H9 (cell line): Measurements from ENCODE around the gene FBXW4. TPM values are rescaled to one million over a fixed set of nuclear protein-coding genes. Genes with fewer than 3 reads are reported as not detected.

ENCODE experiments used
- DNase-seq: peaks from one replicate; pipeline ENCODE4 v3.0.0-alpha.2; 2017
- H2AFZ ChIP-seq: one replicate; pipeline ENCODE4 v1.6.1; 2013; ENCODE audit warnings: mild to moderate bottlenecking, low read length, control low read depth, moderate library complexity
- H2AK5ac ChIP-seq: 2 replicates; pipeline ENCODE4 v1.6.1; 2013; ENCODE audit warnings: low read length, control low read depth, mixed read lengths; ENCODE audit not compliant: insufficient read length
- H2BK120ac ChIP-seq: one replicate; pipeline ENCODE4 v1.6.1; 2013; ENCODE audit warnings: low read depth, mild to moderate bottlenecking, low read length, control low read depth, inconsistent platforms; ENCODE audit not compliant: poor library complexity, severe bottlenecking
- H2BK12ac ChIP-seq: 2 replicates; pipeline ENCODE4 v1.6.1; 2013; ENCODE audit warnings: low read length, control low read depth, mixed read lengths, low read depth; ENCODE audit not compliant: insufficient read length
- H2BK15ac ChIP-seq: 2 replicates; pipeline ENCODE4 v1.6.1; 2013; ENCODE audit warnings: low read depth, low read length, control low read depth
- H2BK20ac ChIP-seq: one replicate; pipeline ENCODE4 v1.6.1; 2013; ENCODE audit warnings: low read depth, mild to moderate bottlenecking, low read length, control low read depth, inconsistent platforms; ENCODE audit not compliant: poor library complexity, severe bottlenecking
- H2BK5ac ChIP-seq: 2 replicates; pipeline ENCODE4 v1.6.1; 2013; ENCODE audit warnings: low read length, control low read depth, mixed read lengths; ENCODE audit not compliant: insufficient read length
- H3K14ac ChIP-seq: 2 replicates; pipeline ENCODE4 v1.6.1; 2013; ENCODE audit warnings: low read length, control low read depth; ENCODE audit not compliant: insufficient read depth
- H3K18ac ChIP-seq: 2 replicates; pipeline ENCODE4 v1.6.1; 2013; ENCODE audit warnings: low read depth, mild to moderate bottlenecking, mixed read lengths, low read length, control low read depth; ENCODE audit not compliant: insufficient read length
- H3K23ac ChIP-seq: 2 replicates; pipeline ENCODE4 v1.6.1; 2013; ENCODE audit warnings: low read length, control low read depth, mixed read lengths, low read depth; ENCODE audit not compliant: insufficient read length
- H3K23me2 ChIP-seq: 2 replicates; pipeline ENCODE4 v1.6.1; 2013; ENCODE audit warnings: low read depth, mild to moderate bottlenecking, mixed read lengths, low read length, control low read depth; ENCODE audit not compliant: insufficient read length, poor library complexity, severe bottlenecking
- H3K27ac ChIP-seq: 2 replicates; pipeline ENCODE4 v1.5.1; 2013; ENCODE audit warnings: low read length, control low read depth, mixed read lengths, low read depth; ENCODE audit not compliant: insufficient read length
- H3K27me3 ChIP-seq: 2 replicates; pipeline ENCODE4 v1.6.1; 2013; ENCODE audit warnings: low read length, control low read depth, inconsistent platforms; ENCODE audit not compliant: insufficient read depth
- H3K4ac ChIP-seq: 2 replicates; pipeline ENCODE4 v1.6.1; 2013; ENCODE audit warnings: low read depth, mild to moderate bottlenecking, control low read depth, inconsistent platforms, low read length, moderate library complexity
- H3K4me1 ChIP-seq: 2 replicates; pipeline ENCODE4 v1.6.1; 2013; ENCODE audit warnings: low read length, control low read depth, inconsistent platforms; ENCODE audit not compliant: insufficient read depth
- H3K4me2 ChIP-seq: 2 replicates; pipeline ENCODE4 v1.6.1; 2013; ENCODE audit warnings: low read length, control low read depth, mixed read lengths; ENCODE audit not compliant: insufficient read length, insufficient read depth
- H3K56ac ChIP-seq: 2 replicates; pipeline ENCODE4 v1.6.1; 2013; ENCODE audit warnings: low read depth, mild to moderate bottlenecking, mixed read lengths, low read length, control low read depth; ENCODE audit not compliant: insufficient read length
- H3K79me1 ChIP-seq: 2 replicates; pipeline ENCODE4 v1.6.1; 2013; ENCODE audit warnings: low read depth, mild to moderate bottlenecking, moderate library complexity, low read length, control low read depth, inconsistent platforms; ENCODE audit not compliant: insufficient read depth, poor library complexity, severe bottlenecking
- H3K79me2 ChIP-seq: 2 replicates; pipeline ENCODE4 v1.6.1; 2013; ENCODE audit warnings: low read length, control low read depth, inconsistent platforms; ENCODE audit not compliant: insufficient read depth
- H3K9ac ChIP-seq: 2 replicates; pipeline ENCODE4 v1.6.1; 2013; ENCODE audit warnings: low read length, control low read depth, mixed read lengths; ENCODE audit not compliant: insufficient read length; ENCODE audit errors: extremely low read depth
- H3K9me3 ChIP-seq: one replicate; pipeline ENCODE4 v1.6.1; 2013; ENCODE audit warnings: low read depth, low read length, inconsistent platforms; ENCODE audit not compliant: control insufficient read depth
- H3T11ph ChIP-seq: one replicate; pipeline ENCODE4 v1.6.1; 2013; ENCODE audit warnings: mild to moderate bottlenecking, low read length, control low read depth, inconsistent platforms
- H4K20me1 ChIP-seq: one replicate; pipeline ENCODE4 v1.6.1; 2013; ENCODE audit not compliant: control insufficient read depth, insufficient read length, insufficient read depth
- H4K5ac ChIP-seq: 2 replicates; pipeline ENCODE4 v1.6.1; 2013; ENCODE audit warnings: low read depth, mild to moderate bottlenecking, mixed read lengths, low read length, control low read depth; ENCODE audit not compliant: insufficient read length
- H4K8ac ChIP-seq: replicated peaks from 2 replicates; pipeline ENCODE4 v1.6.1; 2013; ENCODE audit warnings: low read length, control low read depth, mixed read lengths, low read depth; ENCODE audit not compliant: insufficient read length
- H4K91ac ChIP-seq: 2 replicates; pipeline ENCODE4 v1.6.1; 2013; ENCODE audit warnings: low read depth, mild to moderate bottlenecking, moderate library complexity, mixed read lengths, low read length, control low read depth; ENCODE audit not compliant: insufficient read length
- H3K27ac Mint-ChIP-seq, 3 experiments: 2 replicates in 2 of 3; 3 replicates in 1 of 3; pipeline ENCODE4 v1.8.0; 2020 to 2021; ENCODE audit warnings: mixed read lengths in 3 of 3, mild to moderate bottlenecking in 1 of 3, moderate library complexity in 1 of 3
- H3K27me3 Mint-ChIP-seq: 2 replicates; pipeline ENCODE4 v1.8.0; 2021; ENCODE audit warnings: low read depth, mild to moderate bottlenecking, moderate library complexity, mixed read lengths
- H3K36me3 Mint-ChIP-seq, 3 experiments: 2 replicates in 2 of 3; 3 replicates in 1 of 3; pipeline ENCODE4 v1.8.0; 2020 to 2021; ENCODE audit warnings: low read depth in 3 of 3, mixed read lengths in 3 of 3; ENCODE audit not compliant: insufficient read depth in 1 of 3
- H3K4me1 Mint-ChIP-seq, 2 experiments: 2 replicates each; pipeline ENCODE4 v1.8.0; 2020; ENCODE audit warnings: mixed read lengths in 2 of 2
- H3K4me3 Mint-ChIP-seq, 2 experiments: 2 replicates in 1 of 2; 3 replicates in 1 of 2; pipeline ENCODE4 v1.8.0; 2020 to 2021; ENCODE audit warnings: mild to moderate bottlenecking in 2 of 2, mixed read lengths in 2 of 2, moderate library complexity in 1 of 2
- H3K9me3 Mint-ChIP-seq, 2 experiments: 2 replicates in 1 of 2; 3 replicates in 1 of 2; pipeline ENCODE4 v1.8.0; 2020; ENCODE audit warnings: mild to moderate bottlenecking in 2 of 2, mixed read lengths in 2 of 2, moderate library complexity in 1 of 2
- CTCF ChIP-seq: fragments of 200-600 bp; sonication (generic); conservative IDR thresholded peaks from 3 replicates; pipeline ENCODE4 v1.8.0; 2021; ENCODE audit warnings: antibody characterized with exemption, mild to moderate bottlenecking
- WGBS: extraction: QIAGEN DNeasy Blood & Tissue Kit; methylation state at CpG from one replicate; pipeline ENCODE4 v1.1.7; 2013; ENCODE audit warnings: missing lambda C conversion rate, low lambda C conversion rate, mixed read lengths; ENCODE audit not compliant: insufficient read length; ENCODE audit errors: extremely low coverage; 5-methylcytosine and 5-hydroxymethylcytosine counted together
- total RNA-seq: library from RNA; stranded (reverse); gene quantifications from 2 replicates; pipeline ENCODE4 v1.2.1, GENCODE V29; 2021

FBXW4 gene
- total RNA-seq, 1 experiment from 2014 or later = 41.6 TPM

DNA sequence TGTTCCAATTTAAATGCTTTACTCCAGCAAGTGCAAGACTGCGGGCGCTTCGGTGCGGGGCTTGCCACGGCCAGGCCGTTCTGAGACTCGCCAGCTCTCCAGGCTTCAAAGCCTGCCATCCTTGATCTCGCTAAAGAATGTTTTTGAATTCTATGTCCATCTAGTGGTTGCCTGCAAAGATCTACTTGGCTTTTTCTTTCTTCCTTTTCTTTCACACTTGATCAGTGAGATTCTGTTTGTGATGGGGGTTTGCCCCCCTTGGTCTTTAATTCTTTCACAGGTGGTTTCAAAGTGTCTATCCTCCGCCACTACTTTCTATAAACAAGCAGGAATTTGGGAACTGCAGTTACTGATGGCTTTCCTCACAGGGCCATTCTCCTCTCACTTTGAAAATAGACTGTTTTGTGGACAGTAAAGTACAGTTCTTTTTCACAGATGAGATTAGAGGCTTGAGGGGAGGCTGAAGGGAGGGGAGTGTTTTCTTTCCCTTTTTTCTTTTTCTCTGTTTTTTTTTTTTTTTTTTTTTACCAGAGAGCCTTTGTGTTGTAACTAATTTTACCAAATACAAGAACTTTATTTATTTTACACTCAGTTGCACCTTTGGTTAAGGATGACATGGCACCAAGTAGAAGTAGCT lies 15.2 kb upstream of the FBXW4 start:
- Histone ChIP-seq H2BK120ac (no peak overlapping the region), H3K18ac (no peak overlapping the region), H3K9ac (no peak overlapping the region), H2BK20ac (no peak overlapping the region), H3K27me3 (no peaks in the 10 kb centered on the region), H3K4me1 (no peaks in the 10 kb centered on the region), H4K20me1 (no peaks in the 10 kb centered on the region), H4K5ac (no peak overlapping the region), H3T11ph (no peak overlapping the region), H2BK12ac (no peak overlapping the region), H3K79me1 (no peaks in the 10 kb centered on the region), H4K8ac (no peak overlapping the region), H3K9me3 (no peaks in the 10 kb centered on the region), H3K14ac (no peak overlapping the region), H3K56ac (no peak overlapping the region), H2BK15ac (no peak overlapping the region), H3K23me2 (no peaks in the 10 kb centered on the region), H3K23ac (no peak overlapping the region), H2BK5ac (no peak overlapping the region), H2AFZ (no peak overlapping the region), H3K4me2 (no peak overlapping the region), H2AK5ac (no peak overlapping the region), H3K4ac (no peak overlapping the region), H3K79me2 (no peaks in the 10 kb centered on the region), H4K91ac (no peak overlapping the region), H3K27ac (no peak overlapping the region)
- Mint-ChIP-seq H3K9me3 (no peaks in the 10 kb centered on the region), H3K27ac (no peak overlapping the region; a peak in 1 of 7 replicates), H3K4me3 (no peak overlapping the region), H3K27me3 (peaks cover 5% of the 10 kb centered on the region), H3K36me3 (no peaks in the 10 kb centered on the region), H3K4me1 (peaks cover 9 to 10% of the 10 kb centered on the region in 2 experiments)
- no peak for DNase-seq
- TF ChIP-seq CTCF = peak; percentile 35; the same call in 1 of the 3 replicates
- no CpG with 5 or more reads among the region's 9 CpGs for WGBS
